ENCODE results near the gene CROCC2. TPM values are rescaled to one million over a fixed set of nuclear protein-coding genes. Genes with fewer than 3 reads are reported as not detected.
A peak's percentile ranks its signal among the peaks of the same experiment; 100 is the strongest.

Gene CROCC2
- total RNA-seq, 1 donor from 2014 or later = 3.1 TPM

DNA sequence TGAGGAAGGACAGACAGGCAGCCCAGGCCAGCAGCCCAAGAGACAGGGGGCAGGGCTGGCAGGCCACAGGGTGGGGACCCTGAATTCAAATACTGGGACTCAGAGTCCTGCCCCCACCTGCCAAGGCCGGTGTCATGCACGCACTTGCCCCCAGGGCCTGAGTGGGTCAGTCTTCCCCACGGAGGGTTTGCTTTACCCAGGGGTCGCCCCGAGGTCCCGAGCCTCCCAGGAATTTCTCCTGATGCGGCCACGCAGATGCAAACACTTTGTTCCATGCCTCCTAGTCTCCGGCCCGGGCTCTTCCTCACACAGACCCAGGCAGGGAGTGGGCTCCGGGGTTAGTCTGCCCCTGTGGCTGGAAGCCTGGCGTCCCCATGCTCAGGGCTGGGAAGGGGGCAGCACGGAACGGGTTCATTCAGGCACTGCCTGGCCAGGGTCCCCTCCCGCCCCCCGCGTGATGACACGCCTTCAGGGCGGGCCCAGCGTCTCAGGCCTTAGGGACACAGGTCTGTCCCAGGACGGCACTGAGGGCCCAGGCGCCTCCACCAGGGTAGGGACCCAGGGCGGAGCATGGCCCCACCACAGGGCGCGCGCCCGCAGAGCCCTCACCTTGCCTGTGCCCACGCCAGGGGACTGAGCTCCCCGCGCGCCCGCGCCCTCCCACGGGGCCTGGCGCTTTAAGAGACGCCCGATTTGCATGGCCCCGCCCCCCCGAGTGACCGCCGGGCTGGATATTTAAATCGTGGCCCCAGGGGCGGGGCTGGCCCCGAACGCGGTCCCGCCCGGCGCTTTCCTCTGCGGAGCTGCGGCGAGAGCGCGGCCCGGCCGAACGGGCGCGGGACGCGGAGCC is 91.9 kb downstream of the CROCC2 start, which contains the start of gene SNED1:
TSS of gene SNED1 (plus strand) at position 763 of the 850 bp plus-strand sequence. CDS start 220 bp downstream, outside the sequence.
- DNase-seq (ENCODE audit: low spot score) = peak; percentile 84

DNA sequence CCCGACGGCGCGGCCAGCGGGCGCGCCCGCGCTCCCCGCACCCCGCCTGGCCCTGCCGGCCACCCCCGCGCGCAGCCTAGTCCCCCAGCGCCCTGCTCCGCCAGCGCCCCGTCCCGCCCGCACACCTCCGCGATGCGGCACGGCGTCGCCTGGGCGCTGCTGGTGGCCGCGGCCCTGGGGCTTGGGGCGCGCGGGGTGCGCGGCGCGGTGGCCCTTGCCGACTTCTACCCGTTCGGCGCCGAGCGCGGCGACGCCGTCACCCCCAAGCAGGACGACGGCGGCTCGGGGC is 92.5 kb downstream of the CROCC2 start:
- DNase-seq (ENCODE audit: low spot score) = no peak

DNA sequence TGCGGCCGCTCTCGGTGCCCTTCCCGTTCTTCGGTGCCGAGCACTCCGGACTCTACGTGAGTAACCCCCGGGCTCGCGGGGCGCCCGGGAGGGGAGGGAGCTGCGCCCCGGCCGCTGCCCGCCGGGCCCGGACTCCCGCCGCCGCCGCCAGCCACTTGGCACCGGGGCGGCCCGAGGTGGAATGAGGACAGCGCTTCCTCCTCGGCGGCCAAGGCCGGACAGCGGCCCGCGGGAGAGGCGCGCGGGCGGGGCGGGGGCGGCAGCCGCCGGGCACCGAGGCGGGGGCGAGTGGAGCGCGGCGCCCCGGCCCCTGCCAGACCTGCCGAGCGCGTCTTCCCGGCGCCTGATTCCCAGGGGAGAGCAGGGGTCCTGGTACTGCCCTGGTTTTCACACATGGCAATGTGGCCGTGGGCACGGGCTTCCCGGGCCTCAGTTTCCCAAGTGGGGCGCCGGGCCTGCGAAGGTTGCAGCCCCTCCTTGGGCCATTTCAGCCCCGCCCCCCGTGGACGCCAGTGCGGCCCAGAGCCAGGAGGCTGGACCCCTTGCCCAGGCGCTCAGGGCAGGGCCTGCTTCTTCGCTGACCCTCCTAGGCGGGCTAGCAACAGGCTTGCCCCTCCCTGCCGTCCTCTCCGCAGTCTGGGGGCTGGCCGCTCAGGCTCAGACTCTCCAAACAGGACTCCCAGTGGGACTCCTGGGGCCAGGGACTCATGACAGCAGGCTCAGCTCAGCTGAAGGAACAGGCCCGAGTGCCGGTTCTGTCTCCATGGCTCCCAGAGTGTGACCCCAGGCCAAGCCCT is 93.1 kb downstream of the CROCC2 start:
- DNase-seq (ENCODE audit: low spot score) = no peak

- DNase-seq (ENCODE audit: low spot score) = no peak
Observed at GRCh38 chr2:240999873-241000541, 93.9 kb downstream of the CROCC2 start.

- no peak for DNase-seq (ENCODE audit: low spot score)
Observed at GRCh38 chr2:241000831-241001321, 94.7 kb downstream of the CROCC2 start.

DNA sequence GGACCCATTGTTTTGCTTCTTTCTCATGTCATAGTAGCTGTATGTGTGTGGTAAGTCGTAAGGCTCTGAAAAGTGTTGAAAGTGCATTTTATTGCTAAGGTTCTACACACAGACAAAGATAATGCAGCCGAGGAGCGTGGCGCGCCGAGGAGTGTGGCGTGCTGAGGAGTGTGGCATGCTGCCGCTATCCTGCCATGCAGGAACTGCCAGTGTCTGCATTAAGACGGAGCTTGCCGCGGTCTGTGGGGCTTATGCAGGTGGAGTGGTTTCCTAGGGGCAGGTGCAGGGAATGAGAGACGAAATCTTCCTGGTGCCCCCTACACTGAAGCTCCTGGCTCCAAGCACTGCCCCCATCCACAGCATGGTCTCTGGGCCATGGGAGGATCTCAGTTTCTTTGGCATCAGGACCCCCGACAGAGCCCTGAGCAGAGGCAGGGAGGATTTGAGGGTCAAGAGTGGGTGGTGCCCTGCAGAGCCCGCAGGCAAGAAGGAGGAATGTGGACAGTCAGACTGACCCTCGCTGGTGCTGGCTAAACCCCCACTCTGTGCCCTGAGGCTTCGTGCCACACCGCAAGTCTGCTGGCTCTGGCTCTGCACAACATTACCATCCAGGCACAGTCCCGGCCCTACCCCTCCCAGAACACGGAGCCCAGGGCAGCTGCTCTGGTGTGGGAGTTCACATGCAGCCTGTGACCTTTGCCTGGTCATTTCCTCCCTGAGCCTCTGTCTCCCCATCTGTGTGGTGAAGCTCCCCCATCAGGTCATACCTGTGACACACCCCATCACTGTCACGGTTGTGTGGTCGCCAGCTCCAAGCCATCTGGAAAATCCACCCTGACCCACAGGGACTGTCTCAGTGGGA is 95.5 kb downstream of the CROCC2 start:
- no peak for DNase-seq (ENCODE audit: low spot score)

DNA sequence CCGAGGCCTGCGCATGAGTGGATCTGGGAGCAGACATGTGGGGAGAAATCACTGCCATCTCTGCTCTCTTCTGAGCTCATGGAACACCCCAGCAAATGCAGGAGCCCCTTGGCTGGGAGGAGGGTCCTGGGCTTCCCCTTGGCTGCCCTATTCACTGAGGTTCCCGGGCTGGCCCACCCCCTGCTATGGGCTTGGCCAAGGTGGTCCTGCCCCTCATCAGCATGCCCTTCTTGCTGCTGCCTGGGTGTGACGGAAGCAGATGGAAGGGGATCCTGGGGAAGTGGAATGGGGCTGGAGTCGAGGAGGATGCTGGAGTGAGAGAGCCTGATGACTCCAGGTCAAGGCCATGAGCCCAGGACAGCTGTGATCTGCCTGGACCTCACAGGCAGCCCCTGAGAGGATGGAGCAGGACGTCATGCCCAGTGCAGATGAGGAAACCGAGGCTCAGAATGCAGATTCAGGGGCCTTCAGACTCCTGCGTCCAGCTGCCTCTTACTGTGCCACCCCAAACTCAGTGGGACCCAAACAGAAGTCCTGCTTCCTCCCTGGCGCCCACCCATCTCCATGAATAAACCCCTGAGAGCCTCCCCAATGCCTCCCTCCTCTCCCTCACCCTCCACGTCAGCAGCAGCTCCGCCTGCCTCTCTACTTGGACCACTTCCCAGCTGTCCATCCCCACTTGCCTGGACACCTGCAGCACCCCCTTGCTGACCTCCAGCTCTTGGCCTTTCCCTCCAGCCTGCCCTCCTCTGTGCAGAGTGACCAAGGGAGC is 96.3 kb downstream of the CROCC2 start:
- no peak for DNase-seq (ENCODE audit: low spot score)

- DNase-seq (ENCODE audit: low spot score) = no peak
Observed at GRCh38 chr2:241003047-241003360, 96.9 kb downstream of the CROCC2 start.

GRCh38 chr2:241003369-241003768 is 97.2 kb downstream of the CROCC2 start:
- no peak for DNase-seq (ENCODE audit: low spot score)

GRCh38 chr2:241003830-241004564 is 97.9 kb downstream of the CROCC2 start:
- no peak for DNase-seq (ENCODE audit: low spot score)

DNA sequence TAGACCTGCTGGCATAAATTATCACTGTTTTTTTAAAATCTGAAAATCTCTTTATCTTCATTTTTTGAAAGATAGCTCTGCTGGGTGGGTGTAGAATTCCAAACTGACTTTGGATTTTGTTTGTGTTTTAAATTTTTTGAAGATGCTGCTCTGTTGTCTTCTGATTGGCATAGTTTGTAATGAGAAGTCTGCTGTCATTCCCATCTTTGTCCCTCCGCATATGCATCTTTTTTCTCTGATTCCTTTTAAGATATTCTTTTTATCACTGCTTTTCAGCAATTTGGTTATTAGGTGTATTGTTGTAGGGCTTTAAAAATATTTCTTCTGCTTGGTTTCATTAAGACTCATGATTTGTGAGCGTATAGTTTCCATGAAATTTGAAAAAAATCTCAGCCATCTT is 99.4 kb downstream of the CROCC2 start:
- no peak for DNase-seq (ENCODE audit: low spot score)

GRCh38 chr2:241006412-241006811 is 100.3 kb downstream of the CROCC2 start:
- no peak for DNase-seq (ENCODE audit: low spot score)

DNA sequence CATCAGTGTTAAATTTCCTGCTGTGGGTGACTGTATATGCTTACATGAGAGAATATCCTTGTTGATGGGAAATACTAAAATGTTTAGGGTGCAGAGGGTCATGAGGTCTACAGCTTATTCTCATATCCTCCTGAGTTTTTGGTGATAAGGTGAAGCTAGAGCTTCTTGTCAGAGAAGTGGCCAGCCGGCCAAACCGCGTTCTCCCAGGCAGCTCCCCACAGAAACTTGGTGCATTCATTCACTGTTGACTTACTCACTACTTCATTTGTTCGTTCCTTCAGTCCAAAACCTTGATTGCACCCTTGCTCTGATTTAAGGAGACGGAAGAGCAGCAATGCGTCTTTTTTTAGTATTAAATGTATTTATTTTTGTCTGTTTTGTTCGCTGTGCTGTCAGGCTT is 101.0 kb downstream of the CROCC2 start:
- no peak for DNase-seq (ENCODE audit: low spot score)

DNA sequence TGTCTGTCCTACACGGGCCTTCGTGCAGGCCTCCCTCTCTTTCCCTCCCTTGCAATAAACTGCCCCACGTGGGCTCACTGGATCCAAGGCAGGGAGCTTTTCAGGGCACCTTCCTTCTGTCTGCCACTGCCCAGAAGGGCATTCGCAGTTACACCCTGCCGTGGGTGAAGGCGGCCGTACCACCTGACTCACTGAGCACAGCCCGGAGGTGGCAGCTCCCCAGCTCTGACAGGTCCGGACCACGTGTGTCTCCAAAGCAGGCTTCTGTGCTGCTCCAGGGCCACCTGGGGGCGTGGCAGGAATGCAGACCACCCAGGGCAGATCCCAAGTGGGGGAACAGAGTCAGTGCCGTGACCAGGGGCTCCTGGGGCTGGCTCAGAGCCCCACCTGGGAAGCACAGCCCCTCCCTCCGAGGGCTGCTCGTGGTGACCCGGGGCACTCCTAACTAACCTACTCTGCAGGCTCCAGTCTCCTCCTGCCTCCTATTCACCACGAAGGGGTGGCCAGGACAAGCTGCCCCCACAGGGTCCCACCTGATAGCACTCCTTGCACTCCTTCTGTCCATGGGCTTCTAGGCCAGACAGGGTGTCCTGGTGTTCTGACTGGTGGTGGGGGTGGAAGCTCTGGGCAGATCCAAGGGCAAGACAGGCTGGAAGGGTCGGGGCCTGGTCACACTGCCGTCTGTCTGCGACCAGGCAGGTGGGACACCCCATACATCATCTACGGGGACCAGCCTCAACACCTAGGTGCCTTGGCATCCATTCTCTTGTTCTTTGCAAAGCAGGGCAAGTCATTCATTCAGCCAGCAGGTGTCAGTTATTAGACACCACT is 102.0 kb downstream of the CROCC2 start:
- no peak for DNase-seq (ENCODE audit: low spot score)

GRCh38 chr2:241008711-241009121 is 102.6 kb downstream of the CROCC2 start:
- no peak for DNase-seq (ENCODE audit: low spot score)

GRCh38 chr2:241009191-241009590 is 103.1 kb downstream of the CROCC2 start:
- DNase-seq (ENCODE audit: low spot score) = no peak

DNA sequence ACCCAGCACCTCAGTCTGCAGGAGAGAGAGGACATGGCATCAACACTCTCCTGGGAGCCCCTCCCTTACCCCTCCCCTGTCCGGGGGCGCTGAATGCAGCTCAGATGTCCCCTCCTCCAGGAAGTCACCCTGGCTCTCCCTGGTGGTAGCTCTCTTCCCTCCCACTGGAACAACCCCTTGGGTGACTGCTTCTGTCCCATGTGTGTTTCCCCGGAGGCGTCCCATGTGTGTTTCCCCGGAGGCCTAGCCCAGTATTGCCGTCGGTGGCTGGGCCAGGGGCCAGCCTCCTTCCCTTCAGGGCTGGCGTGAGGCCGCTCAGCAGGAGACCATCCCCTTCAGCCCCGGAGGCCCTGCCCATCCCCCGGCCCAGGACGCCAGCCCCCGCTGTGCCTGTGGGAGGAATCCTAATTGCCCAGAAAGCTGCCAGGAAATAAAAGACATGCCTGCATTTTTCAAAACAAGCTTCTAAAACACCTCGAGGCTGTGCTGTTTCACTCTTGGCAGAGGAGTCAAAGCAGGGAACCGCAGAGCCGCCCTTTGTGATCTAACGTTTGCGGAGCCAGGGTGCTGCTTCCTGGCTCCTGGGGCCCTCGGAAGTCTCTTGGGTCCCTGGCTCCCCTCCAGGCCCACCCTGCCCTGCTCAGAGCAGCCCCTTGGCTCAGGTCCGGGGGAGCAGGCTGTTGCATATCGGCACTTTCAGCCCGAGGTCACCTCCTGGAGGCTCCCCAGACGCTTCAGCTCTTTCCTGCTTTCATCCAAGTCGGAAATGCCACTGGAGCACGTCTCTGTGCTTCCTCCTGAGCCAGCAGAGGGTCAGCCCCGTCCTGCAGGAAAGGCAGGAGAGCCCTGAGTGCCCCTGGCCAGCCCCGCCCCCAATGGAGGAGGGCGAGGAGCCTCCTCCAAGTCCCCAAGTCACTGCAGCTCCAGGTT is 103.7 kb downstream of the CROCC2 start:
- peak; percentile 59 for DNase-seq (ENCODE audit: low spot score)
